IMR-90 (cell line): ENCODE results near the gene SLC22A12.

Experiments used
- BHLHE40 ChIP-seq: fragments of 150-350 bp; IDR thresholded peaks from 2 replicates; pipeline ENCODE4 v1.6.1; 2016; ENCODE audit warnings: mild to moderate bottlenecking, low read depth, low read length
- CEBPB ChIP-seq: IDR thresholded peaks from 2 replicates; pipeline ENCODE4 v1.6.1; 2012; ENCODE audit warnings: low read depth, low read length, improper control_type of control experiment
- CHD1 ChIP-seq: IDR thresholded peaks from 2 replicates; pipeline ENCODE4 v1.6.1; 2012; ENCODE audit warnings: low read depth, low read length, improper control_type of control experiment
- MAZ ChIP-seq: IDR thresholded peaks from 2 replicates; pipeline ENCODE4 v1.6.1; 2012; ENCODE audit warnings: low read depth, mild to moderate bottlenecking, low read length, improper control_type of control experiment, moderate library complexity, borderline replicate concordance
- MXI1 ChIP-seq: IDR thresholded peaks from 2 replicates; pipeline ENCODE4 v1.6.1; 2012; ENCODE audit warnings: low read depth, mild to moderate bottlenecking, low read length, moderate library complexity, borderline replicate concordance
- NFE2L2 ChIP-seq: fragments of 150-350 bp; IDR thresholded peaks from 2 replicates; pipeline ENCODE4 v1.6.1; 2016; ENCODE audit warnings: low read depth, mild to moderate bottlenecking, low read length
- POLR2A ChIP-seq: IDR thresholded peaks from 2 replicates; pipeline ENCODE4 v1.6.1; 2012; ENCODE audit warnings: mild to moderate bottlenecking, low read depth, low read length
- RAD21 ChIP-seq: IDR thresholded peaks from 2 replicates; pipeline ENCODE4 v1.6.1; 2012; ENCODE audit warnings: low read length, improper control_type of control experiment
- RCOR1 ChIP-seq: IDR thresholded peaks from 2 replicates; pipeline ENCODE4 v1.6.1; 2012; ENCODE audit warnings: mild to moderate bottlenecking, low read length, improper control_type of control experiment; ENCODE audit not compliant: insufficient replicate concordance
- RFX5 ChIP-seq: IDR thresholded peaks from 2 replicates; pipeline ENCODE4 v1.8.0; 2012; ENCODE audit warnings: low read depth, mild to moderate bottlenecking, low read length, moderate library complexity
- SMC3 ChIP-seq: fragments of 150-350 bp; IDR thresholded peaks from 2 replicates; pipeline ENCODE4 v1.6.1; 2016; ENCODE audit warnings: low read depth, mild to moderate bottlenecking, antibody characterized with exemption, low read length, moderate library complexity
- TF ChIP-seq, protein P1 (sequence below): conservative IDR thresholded peaks from 2 replicates; pipeline ENCODE4 v1.5.1; 2012; ENCODE audit warnings: mild to moderate bottlenecking, low read depth, low read length, improper control_type of control experiment
- TF ChIP-seq, protein P2 (sequence below): fragments of 150-350 bp; IDR thresholded peaks from 2 replicates; pipeline ENCODE4 v1.6.1; 2017; ENCODE audit warnings: mild to moderate bottlenecking, antibody characterized with exemption, low read length, low read depth
- TF ChIP-seq, protein P3 (sequence below): fragments of 150-350 bp; IDR thresholded peaks from 2 replicates; pipeline ENCODE4 v1.6.1; 2016; ENCODE audit warnings: low read depth, mild to moderate bottlenecking, low read length, moderate library complexity, borderline replicate concordance

DNA sequence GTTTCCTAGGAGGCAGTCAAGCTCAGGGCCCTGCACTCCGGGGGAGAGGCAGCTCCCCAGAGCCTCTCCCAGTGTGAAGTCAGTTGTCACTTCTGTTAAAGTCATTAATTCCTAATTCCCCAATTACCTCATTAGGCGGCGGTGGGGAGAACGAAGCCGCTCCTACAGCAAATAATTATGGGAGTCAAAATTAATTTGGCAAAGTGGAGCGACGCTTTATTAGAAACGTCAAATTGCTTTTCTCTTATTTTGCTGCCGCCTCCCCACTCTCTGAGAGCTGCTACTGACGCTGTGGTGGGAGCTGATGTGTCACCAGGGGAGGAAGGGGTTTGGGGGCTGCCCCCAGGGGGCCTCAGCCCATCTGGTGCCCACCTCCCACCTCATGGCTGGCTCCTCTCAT is 41.6 kb downstream of the SLC22A12 start:
- TF ChIP-seq, protein P1, sequence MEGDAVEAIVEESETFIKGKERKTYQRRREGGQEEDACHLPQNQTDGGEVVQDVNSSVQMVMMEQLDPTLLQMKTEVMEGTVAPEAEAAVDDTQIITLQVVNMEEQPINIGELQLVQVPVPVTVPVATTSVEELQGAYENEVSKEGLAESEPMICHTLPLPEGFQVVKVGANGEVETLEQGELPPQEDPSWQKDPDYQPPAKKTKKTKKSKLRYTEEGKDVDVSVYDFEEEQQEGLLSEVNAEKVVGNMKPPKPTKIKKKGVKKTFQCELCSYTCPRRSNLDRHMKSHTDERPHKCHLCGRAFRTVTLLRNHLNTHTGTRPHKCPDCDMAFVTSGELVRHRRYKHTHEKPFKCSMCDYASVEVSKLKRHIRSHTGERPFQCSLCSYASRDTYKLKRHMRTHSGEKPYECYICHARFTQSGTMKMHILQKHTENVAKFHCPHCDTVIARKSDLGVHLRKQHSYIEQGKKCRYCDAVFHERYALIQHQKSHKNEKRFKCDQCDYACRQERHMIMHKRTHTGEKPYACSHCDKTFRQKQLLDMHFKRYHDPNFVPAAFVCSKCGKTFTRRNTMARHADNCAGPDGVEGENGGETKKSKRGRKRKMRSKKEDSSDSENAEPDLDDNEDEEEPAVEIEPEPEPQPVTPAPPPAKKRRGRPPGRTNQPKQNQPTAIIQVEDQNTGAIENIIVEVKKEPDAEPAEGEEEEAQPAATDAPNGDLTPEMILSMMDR: no peak
- no peak for TF ChIP-seq RCOR1
- no peak for TF ChIP-seq POLR2A
- no peak for TF ChIP-seq MAZ
- TF ChIP-seq RFX5: no peak
- no peak for TF ChIP-seq MXI1
- TF ChIP-seq, protein P2, sequence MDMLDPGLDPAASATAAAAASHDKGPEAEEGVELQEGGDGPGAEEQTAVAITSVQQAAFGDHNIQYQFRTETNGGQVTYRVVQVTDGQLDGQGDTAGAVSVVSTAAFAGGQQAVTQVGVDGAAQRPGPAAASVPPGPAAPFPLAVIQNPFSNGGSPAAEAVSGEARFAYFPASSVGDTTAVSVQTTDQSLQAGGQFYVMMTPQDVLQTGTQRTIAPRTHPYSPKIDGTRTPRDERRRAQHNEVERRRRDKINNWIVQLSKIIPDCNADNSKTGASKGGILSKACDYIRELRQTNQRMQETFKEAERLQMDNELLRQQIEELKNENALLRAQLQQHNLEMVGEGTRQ: no peak
- TF ChIP-seq BHLHE40: no peak
- no peak for TF ChIP-seq RAD21
- no peak for TF ChIP-seq CEBPB
- no peak for TF ChIP-seq NFE2L2
- TF ChIP-seq SMC3: no peak
- TF ChIP-seq, protein P3, sequence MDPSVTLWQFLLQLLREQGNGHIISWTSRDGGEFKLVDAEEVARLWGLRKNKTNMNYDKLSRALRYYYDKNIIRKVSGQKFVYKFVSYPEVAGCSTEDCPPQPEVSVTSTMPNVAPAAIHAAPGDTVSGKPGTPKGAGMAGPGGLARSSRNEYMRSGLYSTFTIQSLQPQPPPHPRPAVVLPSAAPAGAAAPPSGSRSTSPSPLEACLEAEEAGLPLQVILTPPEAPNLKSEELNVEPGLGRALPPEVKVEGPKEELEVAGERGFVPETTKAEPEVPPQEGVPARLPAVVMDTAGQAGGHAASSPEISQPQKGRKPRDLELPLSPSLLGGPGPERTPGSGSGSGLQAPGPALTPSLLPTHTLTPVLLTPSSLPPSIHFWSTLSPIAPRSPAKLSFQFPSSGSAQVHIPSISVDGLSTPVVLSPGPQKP: no peak
- no peak for TF ChIP-seq CHD1
